Ishikawa (cell line): ENCODE results near the gene NAALADL1.

Experiments
- CEBPB ChIP-seq: IDR thresholded peaks from 2 replicates; pipeline ENCODE4 v1.6.1; 2012
- CREB1 ChIP-seq: IDR thresholded peaks from 2 replicates; pipeline ENCODE4 v1.6.1; 2012; ENCODE audit warnings: low read depth
- EGR1 ChIP-seq: IDR thresholded peaks from 2 replicates; pipeline ENCODE4 v1.6.1; 2012
- EP300 ChIP-seq: IDR thresholded peaks from 2 replicates; pipeline ENCODE4 v1.6.1; 2012; ENCODE audit warnings: borderline replicate concordance
- FOXM1 ChIP-seq: IDR thresholded peaks from 2 replicates; pipeline ENCODE4 v1.6.1; 2012; ENCODE audit warnings: low read depth, borderline replicate concordance
- MAX ChIP-seq: IDR thresholded peaks from 2 replicates; pipeline ENCODE4 v1.6.1; 2012
- NFIC ChIP-seq: IDR thresholded peaks from 2 replicates; pipeline ENCODE4 v1.6.1; 2012
- RAD21 ChIP-seq: IDR thresholded peaks from 2 replicates; pipeline ENCODE4 v1.6.1; 2012; ENCODE audit warnings: low read depth
- REST ChIP-seq: IDR thresholded peaks from 2 replicates; pipeline ENCODE4 v1.6.1; 2012; ENCODE audit warnings: low read depth, mild to moderate bottlenecking
- TAF1 ChIP-seq: IDR thresholded peaks from 2 replicates; pipeline ENCODE4 v1.6.1; 2012; ENCODE audit warnings: low read depth, mild to moderate bottlenecking
- TCF12 ChIP-seq: IDR thresholded peaks from 2 replicates; pipeline ENCODE4 v1.6.1; 2012; ENCODE audit warnings: low read depth
- TEAD4 ChIP-seq: IDR thresholded peaks from 2 replicates; pipeline ENCODE4 v1.6.1; 2012
- USF1 ChIP-seq: IDR thresholded peaks from 2 replicates; pipeline ENCODE4 v1.6.1; 2012
- YY1 ChIP-seq: IDR thresholded peaks from 2 replicates; pipeline ENCODE4 v1.6.1; 2012; ENCODE audit warnings: low read depth
- ZBTB7A ChIP-seq: IDR thresholded peaks from 2 replicates; pipeline ENCODE4 v1.6.1; 2012; ENCODE audit warnings: low read depth

NAALADL1 gene

GRCh38 chr11:65095974-65096806, 37.8 kb upstream of the NAALADL1 start, which contains the start of gene VPS51:
TSS of gene VPS51 (plus strand) at chr11:65096214. CDS start at chr11:65096251, 37 bp downstream.
- no peak for TF ChIP-seq REST
- no peak for TF ChIP-seq RAD21
- TF ChIP-seq TAF1, result peak; percentile 74
- TF ChIP-seq USF1, result peak; percentile 76
- TF ChIP-seq TCF12, result peak; percentile 81
- TF ChIP-seq YY1, result peak; percentile 89
- TF ChIP-seq TEAD4, result peak; percentile 37
- TF ChIP-seq NFIC, result no peak
- peak; percentile 46; the same call in 1 of the 2 replicates for TF ChIP-seq EP300
- TF ChIP-seq CREB1, result peak; percentile 24; the same call in 1 of the 2 replicates
- peak; percentile 31; the same call in 1 of the 2 replicates for TF ChIP-seq CEBPB
- TF ChIP-seq ZBTB7A, result peak; percentile 64; the same call in 1 of the 2 replicates
- TF ChIP-seq MAX, result peak; percentile 88
- TF ChIP-seq EGR1, result peak; percentile 38; the same call in 1 of the 2 replicates
- no peak for TF ChIP-seq FOXM1

- no peak for TF ChIP-seq FOXM1
- no peak for TF ChIP-seq EP300
- TF ChIP-seq TCF12, result no peak
- no peak for TF ChIP-seq RAD21
- no peak for TF ChIP-seq NFIC
- TF ChIP-seq REST, result no peak
- no peak for TF ChIP-seq ZBTB7A
- TF ChIP-seq EGR1, result no peak
- no peak for TF ChIP-seq CREB1
- no peak for TF ChIP-seq TEAD4
- TF ChIP-seq TAF1, result no peak
- no peak for TF ChIP-seq YY1
- no peak for TF ChIP-seq USF1
- no peak for TF ChIP-seq CEBPB
These were observed 37.1 kb upstream of the NAALADL1 start for GRCh38 chr11:65095427-65095826.

GRCh38 chr11:65090628-65091027, 32.3 kb upstream of the NAALADL1 start:
- TF ChIP-seq ZBTB7A (no peak), REST (no peak), NFIC (no peak), TCF12 (no peak)

- TF ChIP-seq TAF1 (no peak), REST (no peak), CEBPB (no peak), EP300 (no peak), YY1 (no peak), TEAD4 (no peak), ZBTB7A (no peak), NFIC (no peak)
These were observed 31.3 kb upstream of the NAALADL1 start for GRCh38 chr11:65089621-65090020.
